ENCODE results near the gene RANGAP1. TPM values are rescaled to one million over a fixed set of nuclear protein-coding genes. Genes with fewer than 3 reads are reported as not detected.
A peak's percentile ranks its signal among the peaks of the same experiment; 100 is the strongest.

RANGAP1 gene
- total RNA-seq, 3 donors from 2014 or later = 26.9 to 48.9 (median 35.3) TPM

DNA sequence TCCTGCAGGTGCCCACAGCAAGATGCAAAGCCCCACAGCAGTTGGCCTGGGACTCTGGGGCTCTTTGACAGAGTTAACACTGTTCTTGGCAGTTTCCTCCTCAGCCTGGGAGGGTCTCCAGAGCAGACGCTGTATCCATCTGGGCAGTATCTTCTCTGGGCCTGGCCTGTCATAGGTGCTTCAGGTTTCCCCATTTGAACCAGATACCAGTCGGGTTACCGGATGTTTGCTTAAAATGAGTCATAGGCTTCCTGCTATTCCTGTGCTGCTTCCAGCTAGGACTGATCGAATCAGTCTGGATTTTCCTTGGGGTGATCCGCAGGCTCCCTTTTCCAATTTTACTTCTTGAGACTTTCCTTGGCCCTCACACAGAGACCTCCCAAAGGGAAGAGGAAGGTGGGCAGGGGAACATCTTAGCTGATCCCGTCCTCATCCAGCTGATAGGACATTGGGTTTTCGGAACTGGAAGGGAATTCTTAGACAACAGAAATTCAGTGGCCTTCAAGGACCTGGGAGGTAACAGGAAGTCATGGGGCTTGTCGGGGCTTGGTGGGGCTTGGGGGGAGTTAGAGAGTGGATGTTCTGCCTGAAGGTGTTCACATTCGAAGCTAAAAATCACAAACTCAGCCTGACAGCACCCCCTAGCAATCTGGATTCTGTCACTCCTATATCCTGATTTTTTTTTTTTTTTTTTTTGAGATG, 2.4 kb upstream of the RANGAP1 start:
- TF ChIP-seq, protein P1, sequence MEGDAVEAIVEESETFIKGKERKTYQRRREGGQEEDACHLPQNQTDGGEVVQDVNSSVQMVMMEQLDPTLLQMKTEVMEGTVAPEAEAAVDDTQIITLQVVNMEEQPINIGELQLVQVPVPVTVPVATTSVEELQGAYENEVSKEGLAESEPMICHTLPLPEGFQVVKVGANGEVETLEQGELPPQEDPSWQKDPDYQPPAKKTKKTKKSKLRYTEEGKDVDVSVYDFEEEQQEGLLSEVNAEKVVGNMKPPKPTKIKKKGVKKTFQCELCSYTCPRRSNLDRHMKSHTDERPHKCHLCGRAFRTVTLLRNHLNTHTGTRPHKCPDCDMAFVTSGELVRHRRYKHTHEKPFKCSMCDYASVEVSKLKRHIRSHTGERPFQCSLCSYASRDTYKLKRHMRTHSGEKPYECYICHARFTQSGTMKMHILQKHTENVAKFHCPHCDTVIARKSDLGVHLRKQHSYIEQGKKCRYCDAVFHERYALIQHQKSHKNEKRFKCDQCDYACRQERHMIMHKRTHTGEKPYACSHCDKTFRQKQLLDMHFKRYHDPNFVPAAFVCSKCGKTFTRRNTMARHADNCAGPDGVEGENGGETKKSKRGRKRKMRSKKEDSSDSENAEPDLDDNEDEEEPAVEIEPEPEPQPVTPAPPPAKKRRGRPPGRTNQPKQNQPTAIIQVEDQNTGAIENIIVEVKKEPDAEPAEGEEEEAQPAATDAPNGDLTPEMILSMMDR (IDR thresholded peaks at IDR 0.05) = no peak
- peaks cover 12% of the 10 kb centered on the region for H3K4me1 ChIP-seq (ENCODE audit: low read depth)
- no peaks in the 10 kb centered on the region for H3K9me3 ChIP-seq
- intact Hi-C loops (cut with DNase I, micrococcal nuclease) = no loop called here
- ATAC-seq (peak; percentile 58), DNase-seq (peak in 2 of 3 donors; percentile 45 to 66)
- no peak overlapping the region for H3K4me3 ChIP-seq
- peaks cover 5% of the 10 kb centered on the region for H3K36me3 ChIP-seq (ENCODE audit: low read depth)

DNA sequence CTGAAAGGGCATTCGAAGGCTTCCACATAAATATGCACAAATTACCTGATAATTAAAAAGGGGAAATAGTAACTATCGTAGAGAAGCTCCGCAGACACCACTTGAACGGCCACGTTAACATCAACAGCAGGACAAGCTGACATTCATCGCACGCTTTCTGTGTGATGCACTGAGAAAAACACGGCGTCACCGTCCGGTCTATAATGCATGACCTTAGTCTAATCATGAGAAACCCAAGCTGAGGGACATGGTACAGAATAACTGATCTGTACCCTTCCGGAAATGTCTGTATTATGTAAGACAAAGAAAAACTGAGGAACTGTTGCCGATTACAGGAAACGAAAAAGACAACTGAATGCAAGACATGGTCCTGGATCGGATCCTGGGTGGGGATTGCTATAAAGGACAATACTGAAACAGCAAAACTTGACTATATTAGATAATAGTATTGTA, 678 bp upstream of the RANGAP1 start:
- peaks cover 12% of the 10 kb centered on the region for H3K4me1 ChIP-seq (ENCODE audit: low read depth)
- intact Hi-C loops (cut with DNase I, micrococcal nuclease) = no loop called here
- TF ChIP-seq, protein P1 (IDR thresholded peaks at IDR 0.05) = no peak
- peak in 1 of 3 donors; percentile 48 for DNase-seq
- peak; percentile 11 for ATAC-seq
- no peaks in the 10 kb centered on the region for H3K9me3 ChIP-seq
- H3K36me3 ChIP-seq (ENCODE audit: low read depth) = peaks cover 5% of the 10 kb centered on the region
- peak overlapping the region; percentile 11 for H3K4me3 ChIP-seq

DNA sequence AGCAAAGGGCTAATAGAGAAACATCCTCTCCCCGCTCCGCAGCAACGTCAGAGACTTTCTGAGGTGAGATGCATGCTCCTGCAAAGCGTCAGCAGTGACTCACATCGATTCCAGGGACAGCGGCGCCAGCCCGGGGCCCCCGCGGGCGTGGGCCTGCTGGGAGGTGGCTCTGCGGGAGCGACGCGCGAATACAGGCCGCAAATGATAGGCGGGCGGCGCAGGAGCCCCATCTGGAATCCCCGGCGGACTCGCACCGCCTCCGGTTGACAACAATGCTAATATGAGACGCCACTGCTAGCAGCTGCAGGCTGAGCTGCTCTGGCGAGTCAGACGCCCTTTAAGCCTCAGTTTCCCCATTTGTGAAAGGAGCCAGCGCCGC, 557 bp downstream of the RANGAP1 start:
- intact Hi-C loops (cut with DNase I, micrococcal nuclease) = no loop called here
- peaks cover 12% of the 10 kb centered on the region for H3K4me1 ChIP-seq (ENCODE audit: low read depth)
- H3K36me3 ChIP-seq (ENCODE audit: low read depth) = peaks cover 5% of the 10 kb centered on the region
- DNase-seq (peak; percentile 57 to 80 (median 76)), ATAC-seq (peak; percentile 46)
- peak overlapping the region; percentile 90 for H3K4me3 ChIP-seq
- H3K9me3 ChIP-seq = no peaks in the 10 kb centered on the region
- TF ChIP-seq, protein P1 (IDR thresholded peaks at IDR 0.05) = no peak

DNA sequence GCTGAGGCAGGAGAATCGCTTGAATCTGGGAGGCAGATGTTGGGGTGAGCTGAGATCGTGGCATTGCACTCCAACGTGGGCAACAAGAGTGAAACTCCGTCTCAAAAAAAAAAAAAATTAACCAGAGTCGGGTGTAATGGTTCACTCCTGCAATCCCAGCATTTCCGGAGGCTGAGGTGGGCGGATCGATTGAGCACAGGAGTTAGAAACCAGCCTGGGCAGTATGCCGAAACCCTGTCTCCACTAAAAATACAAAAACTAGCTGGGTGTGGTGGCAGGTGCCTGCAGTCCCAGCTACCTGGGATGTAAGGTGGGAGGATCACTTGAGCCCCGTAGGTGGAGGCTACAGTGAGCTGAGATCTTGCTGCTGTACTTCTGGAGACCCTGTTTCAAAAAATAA, 1.5 kb downstream of the RANGAP1 start:
- no peak overlapping the region for H3K4me3 ChIP-seq
- peaks cover 5% of the 10 kb centered on the region for H3K36me3 ChIP-seq (ENCODE audit: low read depth)
- intact Hi-C loops (cut with DNase I, micrococcal nuclease) = no loop called here
- peaks cover 12% of the 10 kb centered on the region for H3K4me1 ChIP-seq (ENCODE audit: low read depth)
- no peaks in the 10 kb centered on the region for H3K9me3 ChIP-seq
- TF ChIP-seq, protein P1 (IDR thresholded peaks at IDR 0.05) = no peak
- no peak for DNase-seq
- no peak for ATAC-seq

DNA sequence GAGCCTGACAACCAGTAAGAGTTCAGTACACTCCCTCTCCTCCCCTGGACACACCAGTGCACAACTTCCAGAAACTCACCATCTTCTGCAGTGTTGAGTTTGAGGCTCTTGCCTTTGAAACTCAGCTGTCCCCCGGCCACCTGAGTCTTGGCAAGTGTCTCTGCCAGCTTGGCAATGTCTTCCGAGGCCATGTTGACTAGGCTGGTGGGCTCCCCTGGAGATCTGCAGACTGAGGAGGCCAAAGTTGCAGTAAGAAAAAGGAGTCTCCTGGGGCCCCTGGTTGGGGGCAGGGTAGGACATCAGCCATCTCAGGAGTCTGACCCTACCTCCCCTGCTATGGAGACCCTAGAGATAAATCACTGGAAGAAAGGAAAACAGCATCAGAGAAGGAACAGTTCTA, 5.1 kb downstream of the RANGAP1 start:
- no peak for DNase-seq
- TF ChIP-seq, protein P1 (IDR thresholded peaks at IDR 0.05) = no peak
- no peak for ATAC-seq
- Histone ChIP-seq H3K4me3 (no peak overlapping the region), H3K9me3 (no peaks in the 10 kb centered on the region), H3K4me1 (ENCODE audit: low read depth) (peaks cover 7% of the 10 kb centered on the region), H3K36me3 (ENCODE audit: low read depth) (no peaks in the 10 kb centered on the region)
- intact Hi-C loops (cut with DNase I, micrococcal nuclease) = no loop called here

Measured in mucosa of descending colon (tissue), 3 donors.